ENCODE data around the gene FBXW4.

The FBXW4 gene

DNA sequence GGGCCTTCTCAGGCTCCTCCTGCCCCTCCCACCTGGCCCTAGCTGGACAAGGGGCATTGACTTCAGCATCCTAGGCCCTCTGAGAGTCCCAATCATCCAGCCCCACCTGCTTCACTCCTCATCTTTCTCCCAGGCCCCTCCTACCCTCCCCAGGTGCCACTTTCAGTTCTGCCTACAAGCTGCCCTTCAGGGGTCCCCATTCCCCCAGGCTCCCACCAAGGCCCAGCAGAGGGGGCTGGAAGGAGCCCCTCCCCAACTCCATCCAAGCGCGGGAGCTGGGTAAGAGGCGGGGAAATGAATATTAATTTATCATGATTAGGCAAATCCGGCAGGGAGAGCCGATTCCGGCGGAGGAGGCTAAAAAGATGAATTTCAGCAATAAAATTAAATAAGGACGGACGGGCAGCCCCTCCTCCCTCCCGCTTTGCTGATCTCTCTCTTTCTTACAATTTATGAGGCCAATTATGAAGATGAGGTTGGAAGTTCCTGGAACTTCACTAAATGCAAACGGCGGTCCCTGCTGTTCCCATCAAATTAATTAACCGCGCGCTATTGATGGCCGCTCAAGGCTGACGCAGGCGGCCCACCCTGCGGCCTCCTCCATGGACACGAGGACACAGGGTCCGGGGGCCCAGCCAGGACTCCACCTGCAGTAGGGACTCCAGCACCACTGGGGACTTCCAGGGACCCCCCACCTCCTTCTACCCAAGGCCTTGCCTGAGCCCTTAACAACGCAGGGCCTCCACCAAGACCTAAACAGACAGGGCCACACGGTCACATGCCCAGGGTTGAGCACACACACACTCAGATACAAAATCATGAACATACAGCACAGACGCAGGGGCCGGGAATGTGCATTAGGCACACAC lies 120.9 kb downstream of the FBXW4 start:
- Histone ChIP-seq H4K91ac (ENCODE audit: low read depth, low read length, poor library complexity) (no peak overlapping the region), H3K4me3 (ENCODE audit: low read length in 2 of 2) (no peak overlapping the region), H3K4ac (ENCODE audit: low read length) (no peak overlapping the region), H3K36me3 (replicated peaks in 1 of 2; ENCODE audit: control insufficient read depth in 2 of 2, insufficient read depth in 2 of 2, low read length in 2 of 2) (peaks cover 8 to 16% of the 10 kb centered on the region in 2 donors), H2BK15ac (ENCODE audit: low read length) (no peak overlapping the region), H2BK5ac (ENCODE audit: low read length) (no peak overlapping the region), H2AK5ac (ENCODE audit: low read depth, low read length) (peak overlapping the region; percentile 60), H3K4me2 (ENCODE audit: insufficient read depth, low read length, poor library complexity, severe bottlenecking) (no peak overlapping the region), H2BK12ac (ENCODE audit: low read length) (no peak overlapping the region), H3K27ac (replicated peaks; ENCODE audit: low read length) (no peak overlapping the region), H3K9ac (ENCODE audit: low read depth, low read length, poor library complexity) (peak overlapping the region; percentile 50), H3K27me3 (ENCODE audit: control insufficient read depth in 3 of 3, insufficient read depth in 3 of 3, low read depth in 1 of 3, low read length in 3 of 3) (peaks cover 0 to 32% (median 23%) of the 10 kb centered on the region in 3 experiments), H2BK120ac (ENCODE audit: low read depth, low read length) (no peak overlapping the region), H3K79me1 (ENCODE audit: low read depth, low read length) (no peaks in the 10 kb centered on the region), H3K23ac (ENCODE audit: low read depth, low read length, poor library complexity) (peak overlapping the region; percentile 80), H3K4me1 (ENCODE audit: control insufficient read depth in 2 of 2, insufficient read depth in 1 of 2, low read depth in 1 of 2, low read length in 2 of 2) (peaks cover 8 to 13% of the 10 kb centered on the region in 2 donors), H3K18ac (ENCODE audit: low read length) (peak overlapping the region; percentile 39), H3K14ac (ENCODE audit: low read length) (peak overlapping the region; percentile 50), H2AFZ (ENCODE audit: low read length) (no peak overlapping the region), H4K8ac (ENCODE audit: low read depth, low read length) (peak overlapping the region; percentile 93), H3K9me3 (replicated peaks in 1 of 2; ENCODE audit: control insufficient read depth in 2 of 2, insufficient read depth in 1 of 2, low read depth in 1 of 2, low read length in 2 of 2) (peaks cover 3 to 7% of the 10 kb centered on the region in 2 donors)
- no CpG with 5 or more reads among the region's 25 CpGs for WGBS, 2 donors (ENCODE audit: extremely low coverage in 2 of 2, insufficient read length in 2 of 2, insufficient replicate concordance in 1 of 2)
- no peak for DNase-seq (ENCODE audit: low spot score)

DNA sequence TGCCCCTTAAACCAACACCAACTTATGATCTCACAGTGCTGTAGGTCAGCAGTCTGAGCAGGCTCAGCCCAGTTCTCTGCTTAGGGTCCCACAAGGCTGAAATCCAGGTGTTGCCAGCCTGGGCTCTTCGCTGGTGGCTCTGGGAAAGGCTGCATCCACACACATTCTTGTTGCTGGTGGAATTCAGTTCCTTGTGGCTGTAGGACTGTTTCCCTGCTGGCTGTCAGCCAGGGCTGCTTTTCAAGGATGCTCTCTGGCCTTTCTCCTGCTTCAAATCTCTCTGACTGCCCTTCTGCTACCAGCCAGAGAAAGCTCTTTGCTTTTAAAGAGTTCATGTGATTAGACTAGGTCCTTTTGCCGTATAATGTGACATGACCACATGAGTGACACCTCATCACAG lies 122.2 kb downstream of the FBXW4 start:
- Histone ChIP-seq H2BK120ac (ENCODE audit: low read depth, low read length) (no peak overlapping the region), H2BK15ac (ENCODE audit: low read length) (no peak overlapping the region), H3K18ac (ENCODE audit: low read length) (no peak overlapping the region), H4K8ac (ENCODE audit: low read depth, low read length) (no peak overlapping the region), H4K91ac (ENCODE audit: low read depth, low read length, poor library complexity) (no peak overlapping the region), H2AK5ac (ENCODE audit: low read depth, low read length) (no peak overlapping the region), H3K27ac (replicated peaks; ENCODE audit: low read length) (no peak overlapping the region), H3K9me3 (replicated peaks in 1 of 2; ENCODE audit: control insufficient read depth in 2 of 2, insufficient read depth in 1 of 2, low read depth in 1 of 2, low read length in 2 of 2) (peaks cover 3 to 7% of the 10 kb centered on the region in 2 donors), H2AFZ (ENCODE audit: low read length) (no peak overlapping the region), H3K79me1 (ENCODE audit: low read depth, low read length) (no peaks in the 10 kb centered on the region), H3K27me3 (ENCODE audit: control insufficient read depth in 3 of 3, insufficient read depth in 3 of 3, low read depth in 1 of 3, low read length in 3 of 3) (peaks cover 0 to 45% (median 34%) of the 10 kb centered on the region in 3 experiments), H3K4me3 (ENCODE audit: low read length in 2 of 2) (no peak overlapping the region), H2BK12ac (ENCODE audit: low read length) (no peak overlapping the region), H3K23ac (ENCODE audit: low read depth, low read length, poor library complexity) (no peak overlapping the region), H3K4ac (ENCODE audit: low read length) (no peak overlapping the region), H2BK5ac (ENCODE audit: low read length) (no peak overlapping the region), H3K9ac (ENCODE audit: low read depth, low read length, poor library complexity) (no peak overlapping the region), H3K36me3 (replicated peaks in 1 of 2; ENCODE audit: control insufficient read depth in 2 of 2, insufficient read depth in 2 of 2, low read length in 2 of 2) (peaks cover 3 to 4% of the 10 kb centered on the region in 2 donors), H3K14ac (ENCODE audit: low read length) (no peak overlapping the region), H3K4me2 (ENCODE audit: insufficient read depth, low read length, poor library complexity, severe bottlenecking) (no peak overlapping the region), H3K4me1 (ENCODE audit: control insufficient read depth in 2 of 2, insufficient read depth in 1 of 2, low read depth in 1 of 2, low read length in 2 of 2) (peaks cover 8 to 14% of the 10 kb centered on the region in 2 donors)
- no CpG with 5 or more reads among the region's 2 CpGs for WGBS, 2 donors (ENCODE audit: extremely low coverage in 2 of 2, insufficient read length in 2 of 2, insufficient replicate concordance in 1 of 2)
- no peak for DNase-seq (ENCODE audit: low spot score)

DNA sequence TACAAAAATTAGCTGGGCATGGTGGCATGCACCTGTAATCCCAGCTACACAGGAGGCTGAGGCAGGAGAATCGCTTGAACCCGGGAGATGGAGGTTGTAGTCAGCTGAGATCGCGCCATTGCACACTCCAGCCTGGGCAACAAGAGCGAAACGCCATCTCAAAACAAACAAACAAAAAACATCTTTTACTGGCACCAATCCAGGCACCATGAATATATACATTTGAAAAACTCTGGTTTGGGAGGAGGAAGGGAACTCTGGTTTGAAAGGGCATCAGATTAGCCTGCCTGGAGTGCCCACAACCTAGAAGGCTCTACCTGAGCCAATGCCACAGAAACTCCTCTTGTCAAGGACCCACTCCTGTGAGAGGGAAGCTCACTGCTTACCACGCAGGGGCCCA lies 122.8 kb downstream of the FBXW4 start:
- Histone ChIP-seq H2BK15ac (ENCODE audit: low read length) (no peak overlapping the region), H3K79me1 (ENCODE audit: low read depth, low read length) (no peaks in the 10 kb centered on the region), H3K23ac (ENCODE audit: low read depth, low read length, poor library complexity) (no peak overlapping the region), H3K27ac (replicated peaks; ENCODE audit: low read length) (no peak overlapping the region), H3K18ac (ENCODE audit: low read length) (no peak overlapping the region), H2AK5ac (ENCODE audit: low read depth, low read length) (no peak overlapping the region), H3K9me3 (replicated peaks in 1 of 2; ENCODE audit: control insufficient read depth in 2 of 2, insufficient read depth in 1 of 2, low read depth in 1 of 2, low read length in 2 of 2) (peaks cover 3 to 7% of the 10 kb centered on the region in 2 donors), H2BK12ac (ENCODE audit: low read length) (no peak overlapping the region), H3K4ac (ENCODE audit: low read length) (no peak overlapping the region), H2BK5ac (ENCODE audit: low read length) (no peak overlapping the region), H3K4me3 (ENCODE audit: low read length in 2 of 2) (no peak overlapping the region), H3K9ac (ENCODE audit: low read depth, low read length, poor library complexity) (no peak overlapping the region), H3K36me3 (replicated peaks in 1 of 2; ENCODE audit: control insufficient read depth in 2 of 2, insufficient read depth in 2 of 2, low read length in 2 of 2) (peaks cover 2 to 4% of the 10 kb centered on the region in 2 donors), H2AFZ (ENCODE audit: low read length) (no peak overlapping the region), H2BK120ac (ENCODE audit: low read depth, low read length) (no peak overlapping the region), H3K27me3 (ENCODE audit: control insufficient read depth in 3 of 3, insufficient read depth in 3 of 3, low read depth in 1 of 3, low read length in 3 of 3) (peaks cover 0 to 52% (median 38%) of the 10 kb centered on the region in 3 experiments), H4K91ac (ENCODE audit: low read depth, low read length, poor library complexity) (no peak overlapping the region), H3K4me1 (ENCODE audit: control insufficient read depth in 2 of 2, insufficient read depth in 1 of 2, low read depth in 1 of 2, low read length in 2 of 2) (peaks cover 8 to 14% of the 10 kb centered on the region in 2 donors), H3K4me2 (ENCODE audit: insufficient read depth, low read length, poor library complexity, severe bottlenecking) (no peak overlapping the region), H3K14ac (ENCODE audit: low read length) (no peak overlapping the region), H4K8ac (ENCODE audit: low read depth, low read length) (no peak overlapping the region)
- DNase-seq (ENCODE audit: low spot score): no peak
- WGBS, 2 donors (ENCODE audit: extremely low coverage in 2 of 2, insufficient read length in 2 of 2, insufficient replicate concordance in 1 of 2): no CpG with 5 or more reads among the region's 7 CpGs

DNA sequence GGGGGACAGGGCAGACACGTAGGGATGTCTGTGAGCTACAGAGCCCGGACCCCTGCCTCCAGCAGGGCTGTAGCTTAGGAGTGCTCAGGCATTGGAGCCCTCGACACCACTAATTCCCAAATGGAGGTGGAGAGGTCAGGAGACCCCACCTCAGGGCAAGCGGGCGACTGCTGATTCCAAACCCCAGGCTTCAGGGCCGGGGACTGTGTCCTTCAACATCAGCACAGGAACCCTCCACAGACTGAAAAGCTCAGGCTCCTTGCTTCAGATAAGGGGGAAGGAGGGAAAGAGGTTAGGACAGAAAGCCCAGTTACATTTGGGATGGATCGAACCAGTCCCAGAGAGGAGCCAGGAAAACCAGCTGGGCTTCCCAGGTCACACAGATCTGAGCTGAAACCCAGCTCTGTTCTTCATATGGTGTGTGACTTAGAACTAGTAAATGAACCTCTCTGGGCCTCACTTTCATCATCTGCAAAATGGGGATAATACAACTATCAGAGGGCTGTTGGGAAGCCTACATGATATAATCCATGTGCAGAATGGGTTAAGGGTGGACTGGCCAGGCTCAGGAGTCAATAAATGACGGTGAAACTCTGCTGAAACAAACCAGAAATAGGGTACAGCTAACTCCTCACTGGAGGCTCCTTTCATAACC lies 123.6 kb downstream of the FBXW4 start:
- no peaks in the 10 kb centered on the region for H3K36me3 ChIP-seq (replicated peaks in 1 of 2; ENCODE audit: control insufficient read depth in 2 of 2, insufficient read depth in 2 of 2, low read length in 2 of 2)
- no peak overlapping the region for H3K27ac ChIP-seq (replicated peaks; ENCODE audit: low read length)
- H2AFZ ChIP-seq (ENCODE audit: low read length): no peak overlapping the region
- H2BK120ac ChIP-seq (ENCODE audit: low read depth, low read length): no peak overlapping the region
- H3K14ac ChIP-seq (ENCODE audit: low read length): no peak overlapping the region
- no peaks in the 10 kb centered on the region for H3K79me1 ChIP-seq (ENCODE audit: low read depth, low read length)
- H3K4me3 ChIP-seq (ENCODE audit: low read length in 2 of 2): no peak overlapping the region
- H2BK12ac ChIP-seq (ENCODE audit: low read length): no peak overlapping the region
- H2BK15ac ChIP-seq (ENCODE audit: low read length): no peak overlapping the region
- no peak for DNase-seq (ENCODE audit: low spot score)
- H3K9me3 ChIP-seq (replicated peaks in 1 of 2; ENCODE audit: control insufficient read depth in 2 of 2, insufficient read depth in 1 of 2, low read depth in 1 of 2, low read length in 2 of 2): peaks cover 3 to 7% of the 10 kb centered on the region in 2 donors
- H2AK5ac ChIP-seq (ENCODE audit: low read depth, low read length): peak overlapping the region; percentile 4
- no peak overlapping the region for H4K91ac ChIP-seq (ENCODE audit: low read depth, low read length, poor library complexity)
- H3K4me2 ChIP-seq (ENCODE audit: insufficient read depth, low read length, poor library complexity, severe bottlenecking): no peak overlapping the region
- no peak overlapping the region for H3K4ac ChIP-seq (ENCODE audit: low read length)
- no peak overlapping the region for H4K8ac ChIP-seq (ENCODE audit: low read depth, low read length)
- H3K9ac ChIP-seq (ENCODE audit: low read depth, low read length, poor library complexity): no peak overlapping the region
- peak overlapping the region; percentile 8 for H3K23ac ChIP-seq (ENCODE audit: low read depth, low read length, poor library complexity)
- no peak overlapping the region for H2BK5ac ChIP-seq (ENCODE audit: low read length)
- WGBS, 2 donors (ENCODE audit: extremely low coverage in 2 of 2, insufficient read length in 2 of 2, insufficient replicate concordance in 1 of 2): no CpG with 5 or more reads among the region's 8 CpGs
- H3K4me1 ChIP-seq (ENCODE audit: control insufficient read depth in 2 of 2, insufficient read depth in 1 of 2, low read depth in 1 of 2, low read length in 2 of 2): peaks cover 8 to 16% of the 10 kb centered on the region in 2 donors
- peaks cover 0 to 59% (median 43%) of the 10 kb centered on the region in 3 experiments for H3K27me3 ChIP-seq (ENCODE audit: control insufficient read depth in 3 of 3, insufficient read depth in 3 of 3, low read depth in 1 of 3, low read length in 3 of 3)
- no peak overlapping the region for H3K18ac ChIP-seq (ENCODE audit: low read length)

Data from neuronal stem cell (in vitro differentiated cells).